Measurements from ENCODE around the gene KRTAP5-2. TPM values are rescaled to one million over a fixed set of nuclear protein-coding genes. Genes with fewer than 3 reads are reported as not detected.

The KRTAP5-2 gene
- total RNA-seq, 1 donor from 2014 or later, result not detected

- intact Hi-C loops (cut with micrococcal nuclease), result no loop called here
Observed at GRCh38 chr11:1557904-1558774, 40.0 kb downstream of the KRTAP5-2 start.

DNA sequence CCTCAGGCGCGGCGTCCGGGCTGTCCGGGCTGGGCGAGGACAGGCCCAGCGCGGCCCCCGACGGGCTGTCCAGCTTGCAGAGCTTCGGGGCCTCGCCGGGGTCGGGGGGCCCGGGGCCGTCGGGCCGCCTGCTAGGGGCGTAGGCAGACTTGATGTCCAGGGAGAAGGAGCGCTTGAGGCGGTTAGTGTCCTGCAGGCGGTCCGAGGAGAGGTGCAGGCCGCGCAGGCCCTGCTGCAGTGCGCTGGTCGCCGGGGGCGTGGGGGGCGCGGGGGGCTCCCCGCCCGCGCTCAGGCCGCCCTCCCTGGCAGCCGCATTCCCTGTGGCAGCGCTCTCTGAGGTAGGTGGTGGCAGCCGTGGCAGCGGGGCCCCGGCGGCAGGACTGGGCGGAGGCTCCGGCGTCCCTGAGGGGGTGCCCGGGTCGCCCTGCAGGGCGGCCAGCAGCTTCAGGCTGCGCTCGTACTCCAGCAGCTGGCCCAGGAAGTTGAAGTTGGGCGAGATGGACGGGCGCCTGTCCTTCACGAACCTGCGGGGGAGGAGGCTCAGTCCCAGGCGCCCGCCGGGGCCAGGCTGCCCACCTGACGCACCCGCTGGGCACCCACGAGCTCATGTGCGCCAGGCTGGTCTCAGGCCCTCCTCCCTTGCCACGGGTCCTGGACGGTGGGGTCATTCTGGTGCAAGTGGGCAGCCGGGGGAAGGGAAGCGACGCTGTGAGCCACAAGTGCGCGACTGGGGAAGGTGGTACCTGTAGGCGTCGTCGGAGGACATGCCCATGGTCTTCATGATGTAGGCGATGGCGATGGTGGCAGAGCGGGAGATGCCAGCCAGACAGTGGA, 40.8 kb downstream of the KRTAP5-2 start:
- intact Hi-C loops (cut with micrococcal nuclease), result no loop called here

DNA sequence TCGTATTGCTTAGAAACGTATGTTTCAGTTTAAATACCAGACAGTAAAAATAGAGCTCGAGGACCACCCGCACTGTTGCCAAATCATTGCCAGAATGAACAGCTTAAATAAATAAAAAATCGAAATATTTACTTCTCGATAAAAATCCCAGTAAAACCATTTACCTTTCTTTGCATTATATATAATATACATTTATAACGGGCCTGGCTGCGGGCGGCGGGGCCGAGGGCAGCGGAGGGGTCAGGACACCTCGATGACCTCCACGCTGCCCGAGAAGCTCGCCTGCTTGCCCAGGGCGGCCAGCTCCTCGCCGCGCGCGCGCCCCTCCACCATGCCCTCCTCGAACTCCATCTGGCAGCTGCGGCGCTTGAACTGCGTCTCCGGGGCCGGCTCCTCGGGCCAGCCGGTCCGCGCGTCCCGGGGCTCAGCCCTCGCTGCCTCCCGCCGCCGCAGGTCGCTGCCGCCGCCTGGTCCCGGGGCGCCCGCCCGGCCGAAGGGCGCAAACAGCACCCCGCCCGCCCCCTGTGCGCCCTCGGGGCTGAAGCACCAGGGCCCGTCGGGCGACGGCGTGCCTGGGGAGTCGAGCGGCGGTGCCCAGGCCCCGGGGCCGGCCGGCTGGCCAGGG, 41.7 kb downstream of the KRTAP5-2 start:
- intact Hi-C loops (cut with micrococcal nuclease), result no loop called here

GRCh38 chr11:1555713-1556153, 42.4 kb downstream of the KRTAP5-2 start:
- intact Hi-C loops (cut with micrococcal nuclease), result no loop called here

DNA sequence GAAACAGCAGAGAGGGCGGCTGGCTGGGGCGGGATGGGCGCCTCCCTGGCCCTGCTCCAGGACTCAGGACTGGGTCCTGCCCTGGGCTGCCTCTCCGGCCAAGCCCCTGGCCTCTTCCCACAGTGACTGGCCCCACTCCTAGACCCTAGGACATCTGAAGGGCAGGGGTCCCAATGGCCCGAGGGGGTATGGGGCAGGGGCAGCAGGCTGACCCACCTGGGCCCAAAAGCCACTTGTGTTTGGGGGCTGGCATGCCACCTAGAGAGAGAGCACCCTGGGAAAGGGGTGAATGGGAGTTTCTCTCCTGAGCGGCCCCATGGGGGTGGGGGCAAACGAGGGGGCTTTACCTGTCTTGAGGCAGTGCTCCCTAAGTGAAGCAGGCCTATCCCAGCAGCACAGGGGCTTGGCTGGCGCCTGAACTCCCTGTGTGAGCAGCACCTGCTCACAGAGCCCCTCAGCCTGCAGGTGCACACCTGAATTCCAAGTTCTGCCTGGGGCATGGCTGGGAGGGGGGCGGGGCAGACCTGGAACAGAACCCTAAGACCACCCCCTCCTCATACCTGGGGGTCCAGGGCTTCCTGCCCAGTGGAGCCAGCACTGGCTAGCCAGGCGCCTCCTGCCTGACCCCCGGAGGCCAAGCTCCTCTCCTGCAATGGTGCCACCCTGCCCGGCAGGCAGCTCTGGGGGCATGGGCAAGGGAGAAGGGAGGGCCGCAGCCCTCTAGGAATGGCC, 42.9 kb downstream of the KRTAP5-2 start:
- intact Hi-C loops (cut with micrococcal nuclease), result no loop called here

DNA sequence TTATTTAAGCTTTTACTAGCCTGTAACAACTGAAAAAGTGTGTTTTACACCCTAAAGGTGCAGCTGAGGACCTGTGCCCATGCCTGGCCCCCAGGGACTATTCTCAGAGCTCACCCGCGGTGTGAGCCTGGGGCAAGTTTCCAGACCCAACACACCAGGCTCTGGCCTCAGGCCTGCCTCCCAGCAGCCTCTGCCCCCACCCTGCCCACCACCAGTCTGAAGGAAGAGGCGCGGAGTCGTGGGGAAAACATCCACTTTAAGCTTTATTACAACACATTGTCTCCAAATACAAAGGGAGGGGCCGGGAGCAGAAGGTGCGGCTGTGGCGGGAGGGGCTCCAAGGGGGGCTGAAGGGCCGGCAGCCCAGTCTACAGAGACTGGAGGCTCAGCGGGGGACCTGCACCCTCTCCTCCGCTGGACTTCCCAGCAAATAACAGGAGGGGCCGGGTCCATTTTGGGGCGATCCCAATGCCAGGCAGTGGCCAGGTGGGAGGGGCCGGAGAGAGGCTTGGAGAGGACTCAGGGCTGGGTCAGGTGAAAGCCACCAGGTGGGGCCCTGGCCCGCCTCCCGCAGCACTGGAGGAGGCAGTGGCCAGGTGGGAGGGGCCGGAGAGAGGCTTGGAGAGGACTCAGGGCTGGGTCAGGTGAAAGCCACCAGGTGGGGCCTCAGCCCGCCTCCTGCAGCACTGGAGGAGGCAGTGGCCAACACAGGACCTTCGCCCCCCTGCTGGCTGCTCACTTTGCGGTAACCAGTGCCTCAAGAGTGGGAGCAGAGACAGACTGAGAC, 44.1 kb downstream of the KRTAP5-2 start:
- intact Hi-C loops (cut with micrococcal nuclease), result no loop called here

DNA sequence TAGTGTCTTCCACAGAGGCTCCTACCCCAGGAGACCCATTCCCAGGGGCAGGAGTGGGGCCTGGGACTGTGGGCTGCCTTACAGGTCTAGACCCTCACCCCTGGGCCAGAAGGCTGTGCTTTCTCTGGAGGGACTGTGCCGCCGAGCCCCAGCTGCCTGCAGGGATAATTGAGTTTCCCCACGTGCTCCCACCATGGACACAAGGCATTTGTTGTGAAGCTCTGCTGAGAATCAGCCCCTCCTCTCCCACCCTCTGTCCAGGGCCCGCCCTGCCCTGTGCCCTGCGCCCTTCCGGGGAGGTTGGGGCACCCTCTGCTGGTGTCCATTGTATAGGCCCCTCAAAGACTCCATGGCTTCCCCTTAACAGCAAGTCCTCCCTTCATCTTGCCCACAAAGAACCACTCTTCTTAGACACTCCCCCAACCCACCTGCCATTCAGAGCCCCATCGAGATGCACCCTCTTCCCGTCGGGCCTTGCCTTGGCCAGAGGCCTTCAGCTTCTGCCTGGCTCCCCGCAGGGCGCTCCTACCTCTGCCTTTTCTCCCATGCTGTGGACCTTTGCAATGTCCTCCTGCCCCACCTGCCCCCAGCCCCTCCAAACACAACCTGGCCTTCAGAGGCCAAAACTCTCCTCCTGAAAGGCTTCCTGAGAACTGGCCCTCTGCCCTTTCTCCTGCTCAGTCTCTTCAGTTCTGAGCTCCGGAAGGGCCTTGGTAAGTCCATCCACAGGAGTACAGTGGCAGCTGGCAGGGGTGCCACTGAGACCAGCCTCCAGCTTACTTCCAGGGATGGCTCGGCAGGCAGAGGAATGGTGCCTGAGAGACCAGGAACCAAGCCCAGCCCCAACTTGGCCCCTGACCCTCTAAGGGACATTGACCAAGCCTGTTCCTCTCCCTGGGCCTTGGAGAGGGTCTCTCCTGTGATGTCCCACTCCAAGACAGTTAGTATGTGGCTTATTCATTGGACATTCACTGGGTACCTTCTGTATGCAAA, 48.5 kb downstream of the KRTAP5-2 start:
- intact Hi-C loops (cut with micrococcal nuclease), result no loop called here

- intact Hi-C loops (cut with micrococcal nuclease), result no loop called here
Observed at GRCh38 chr11:1548221-1549070, 49.6 kb downstream of the KRTAP5-2 start.

DNA sequence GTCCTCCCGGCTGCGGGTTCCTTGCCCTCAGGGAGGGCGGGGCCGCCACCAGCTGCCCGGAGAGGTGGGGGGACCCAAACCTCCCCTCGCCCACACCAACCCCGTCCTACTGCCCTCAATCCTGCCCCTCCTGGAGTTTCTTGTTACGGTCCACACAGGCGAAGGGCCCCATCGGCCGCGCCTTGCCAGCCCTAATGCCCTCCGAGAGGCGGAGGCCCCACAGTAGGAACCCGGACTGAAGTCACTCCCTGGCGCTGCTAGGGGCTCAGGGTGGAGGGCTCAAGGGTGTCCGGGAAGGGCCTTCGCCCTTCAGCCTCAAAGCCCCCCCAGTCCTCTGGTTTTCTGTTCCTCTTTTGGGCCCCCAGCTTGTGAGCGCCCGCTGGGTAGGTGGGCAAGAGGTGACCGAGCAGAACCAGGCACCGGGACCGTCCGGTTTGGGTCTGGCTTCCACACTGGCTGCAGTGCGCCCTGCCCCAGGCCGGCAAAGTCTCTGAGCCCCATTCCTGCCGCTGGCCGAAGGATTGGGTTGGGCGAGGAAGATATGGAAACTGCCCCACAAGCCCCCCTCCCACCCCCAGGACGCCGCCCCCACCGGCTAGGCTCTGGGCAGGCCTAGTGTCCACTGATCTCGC, 50.5 kb downstream of the KRTAP5-2 start:
- intact Hi-C loops (cut with micrococcal nuclease), result no loop called here

Other genes starting within 250 kb of the KRTAP5-2 start
- 0.27 and 0.44 TPM in 2 replicates for gene BRSK2, start 208.4 kb downstream of the KRTAP5-2 start, total RNA-seq
- 41.7 and 45.1 TPM in 2 replicates for gene MOB2, start 111.5 kb downstream of the KRTAP5-2 start, total RNA-seq
- 0.59 and 1.3 TPM in 2 replicates for gene DUSP8, start 26.0 kb downstream of the KRTAP5-2 start, total RNA-seq
- gene KRTAP5-1, start 13.0 kb downstream of the KRTAP5-2 start, total RNA-seq, result not detected in 2 replicates
- not detected in 2 replicates for gene KRTAP5-3, start 10.2 kb upstream of the KRTAP5-2 start, total RNA-seq
- not detected in 2 replicates for gene KRTAP5-4, start 23.8 kb upstream of the KRTAP5-2 start, total RNA-seq
- gene KRTAP5-5, start 31.5 kb upstream of the KRTAP5-2 start, total RNA-seq, result not detected in 2 replicates
- not detected in 2 replicates for gene KRTAP5-6, start 98.9 kb upstream of the KRTAP5-2 start, total RNA-seq
- 1.2 and 1.8 TPM in 2 replicates for gene IFITM10, start 152.3 kb upstream of the KRTAP5-2 start, total RNA-seq
- 209 and 218 TPM in 2 replicates for gene CTSD, start 165.6 kb upstream of the KRTAP5-2 start, total RNA-seq
- not detected in 2 replicates for gene SYT8, start 236.7 kb upstream of the KRTAP5-2 start, total RNA-seq
- not detected in 2 replicates for gene TNNI2, start 240.7 kb upstream of the KRTAP5-2 start, total RNA-seq